A549 (cell line): ENCODE data around the gene ITGAX. TPM values are rescaled to one million over a fixed set of nuclear protein-coding genes. Genes with fewer than 3 reads are reported as not detected.

Experiments used
- ATAC-seq, 2 experiments: fragments of 200-7000 bp in 1 of 2; fragments of >200 bp in 1 of 2; cut with Nextera tagmentation in 1 of 2; cut with Tn5 transposase in 1 of 2; 3 replicates each; pipeline versions ENCODE4 v1.8.0 to v1.9.1; 2018 to 2020; ENCODE audit warnings: mild to moderate bottlenecking in 1 of 2, moderate library complexity in 1 of 2
- CTCF ChIA-PET: fragments of 300-600 bp; sonication (Branson Sonifier 250); formaldehyde crosslinking; extraction: SDS; loops from one replicate; lab custom pipeline; 2021; ENCODE audit warnings: antibody characterized with exemption, inconsistent platforms; lab: Yijun Ruan, JAX
- POLR2A ChIA-PET: fragments of 350-600 bp; formaldehyde crosslinking; extraction: SDS; loops from one replicate; lab custom pipeline; 2021; ENCODE audit warnings: antibody characterized with exemption, inconsistent platforms; lab: Yijun Ruan, JAX
- DNase-seq, 2 experiments: peaks; one replicate each; pipeline versions ENCODE4 v3.0.0 to v3.0.0-alpha.2; 2011 to 2016; ENCODE audit warnings: low read depth in 1 of 2, low spot score in 1 of 2
- FAIRE-seq: peaks from 2 replicates; lab custom pipeline; 2011; peaks lifted over from hg19 to GRCh38; lab: Jason Lieb, UNC
- H3K27ac ChIP-seq, 2 experiments: fragments of >200 bp; sonication (Bioruptor Twin); formaldehyde crosslinking; 3 replicates each; pipeline ENCODE4 v1.5.1; 2016 to 2017
- H3K4me1 ChIP-seq: fragments of >200 bp; sonication (Bioruptor Twin); formaldehyde crosslinking; 3 replicates; pipeline ENCODE4 v1.6.1; 2016
- H3K4me2 ChIP-seq: fragments of >200 bp; sonication (Bioruptor Twin); formaldehyde crosslinking; 3 replicates; pipeline ENCODE4 v1.6.1; 2016
- H3K4me3 ChIP-seq: fragments of >200 bp; sonication (Bioruptor Twin); formaldehyde crosslinking; 3 replicates; pipeline ENCODE4 v1.5.1; 2016
- H3K9me3 ChIP-seq: fragments of >200 bp; sonication (Bioruptor Twin); formaldehyde crosslinking; 3 replicates; pipeline ENCODE4 v1.6.1; 2016
- EHMT2 ChIP-seq: fragments of 200-600 bp; sonication (generic); IDR thresholded peaks from 2 replicates; pipeline ENCODE4 v1.6.1; 2016; ENCODE audit warnings: antibody characterized with exemption, low read depth, mild to moderate bottlenecking, moderate library complexity
- EP300 ChIP-seq, 2 experiments: fragments of >200 bp; sonication (Bioruptor Twin); formaldehyde crosslinking; IDR thresholded peaks; 2 replicates in 1 of 2; 3 replicates in 1 of 2; pipeline ENCODE4 v1.6.1; 2016 to 2017
- ESRRA ChIP-seq: fragments of 150-350 bp; IDR thresholded peaks from 2 replicates; pipeline ENCODE4 v1.6.1; 2014; ENCODE audit warnings: mild to moderate bottlenecking, low read length, borderline replicate concordance
- HDAC2 ChIP-seq: fragments of 200-600 bp; sonication (generic); IDR thresholded peaks from 2 replicates; pipeline ENCODE4 v1.6.1; 2016
- HEYL ChIP-seq: fragments of 250-450 bp; sonication (Bioruptor Pico); IDR thresholded peaks from 2 replicates; pipeline ENCODE4 v1.8.0; 2021; ENCODE audit warnings: mild to moderate bottlenecking, moderate library complexity
- HOXB13 ChIP-seq: fragments of 250-450 bp; sonication (Bioruptor Pico); IDR thresholded peaks from 2 replicates; pipeline ENCODE4 v1.5.0; 2020; ENCODE audit warnings: low read depth, mild to moderate bottlenecking, moderate library complexity
- HOXB5 ChIP-seq: fragments of 250-450 bp; sonication (Bioruptor Pico); IDR thresholded peaks from 2 replicates; pipeline ENCODE4 v1.5.0; 2020; ENCODE audit warnings: mild to moderate bottlenecking, moderate library complexity
- KDM1A ChIP-seq: fragments of 200-600 bp; sonication (generic); IDR thresholded peaks from 2 replicates; pipeline ENCODE4 v1.6.1; 2016; ENCODE audit warnings: low read depth, mild to moderate bottlenecking
- MAFK ChIP-seq: fragments of 450-650 bp; IDR thresholded peaks from 2 replicates; pipeline ENCODE4 v1.6.1; 2014; ENCODE audit not compliant: partially characterized antibody
- MYC ChIP-seq: IDR thresholded peaks from 2 replicates; pipeline ENCODE4 v1.6.1; 2012; ENCODE audit warnings: mild to moderate bottlenecking, inconsistent platforms, low read length, improper control_type of control experiment, borderline replicate concordance
- NR3C1 ChIP-seq: fragments of >200 bp; sonication (Bioruptor Twin); formaldehyde crosslinking; IDR thresholded peaks from 3 replicates; pipeline ENCODE4 v1.6.1; 2017
- POLR2A ChIP-seq: IDR thresholded peaks from 2 replicates; pipeline ENCODE4 v1.6.1; 2012; ENCODE audit warnings: mild to moderate bottlenecking, low read length
- RAD21 ChIP-seq, 2 experiments: fragments of >200 bp in 1 of 2; sonication (Bioruptor Twin) in 1 of 2; formaldehyde crosslinking in 1 of 2; IDR thresholded peaks in 1 of 2; conservative IDR thresholded peaks in 1 of 2; 2 replicates in 1 of 2; 3 replicates in 1 of 2; pipeline ENCODE4 v1.6.1; 2012 to 2018; ENCODE audit warnings: inconsistent platforms in 1 of 2
- RARB ChIP-seq: fragments of 250-450 bp; sonication (Bioruptor Pico); IDR thresholded peaks from 2 replicates; pipeline ENCODE4 v1.8.0; 2021; ENCODE audit warnings: mild to moderate bottlenecking, moderate library complexity
- RFX5 ChIP-seq: fragments of 450-650 bp; IDR thresholded peaks from 2 replicates; pipeline ENCODE4 v1.7.1; 2014; ENCODE audit warnings: antibody characterized with exemption, mild to moderate bottlenecking, moderate library complexity
- TP53 ChIP-seq: fragments of 250-450 bp; sonication (Bioruptor Pico); IDR thresholded peaks from 2 replicates; pipeline ENCODE4 v1.5.0; 2021; ENCODE audit warnings: mild to moderate bottlenecking, moderate library complexity
- ZFP36 ChIP-seq: fragments of 450-650 bp; IDR thresholded peaks from 2 replicates; pipeline ENCODE4 v1.6.1; 2014; ENCODE audit warnings: borderline replicate concordance; ENCODE audit not compliant: partially characterized antibody
- ZNF302 ChIP-seq: fragments of 250-450 bp; sonication (Bioruptor Pico); IDR thresholded peaks from 2 replicates; pipeline ENCODE4 v1.9.0; 2021; ENCODE audit warnings: inconsistent platforms, mild to moderate bottlenecking, moderate library complexity
- WGBS: methylation state at CpG from one replicate; pipeline ENCODE4 v1.1.6; 2017; ENCODE audit errors: missing lambda C conversion rate; 5-methylcytosine and 5-hydroxymethylcytosine counted together
- polyA plus RNA-seq, 4 experiments: library from polyadenylated mRNA; depleted of rRNA in 3 of 4; stranded (reverse); fragments of >200 nt; fragmentation: RNase III in 1 of 4; extraction: RNeasy Plus Mini Kit Qiagen cat#74134 plus additional on column Dnase treatment in 1 of 4; gene quantifications; 2 replicates in 3 of 4; 3 replicates in 1 of 4; pipeline ENCODE4 v1.2.3, GENCODE V29; 2011 to 2017
- TF ChIP-seq, protein P1 (sequence below): fragments of 450-650 bp; IDR thresholded peaks from 2 replicates; pipeline ENCODE4 v1.6.1; 2014; ENCODE audit warnings: antibody characterized with exemption
- TF ChIP-seq, protein P2 (sequence below): fragments of >200 bp; sonication (Bioruptor Twin); formaldehyde crosslinking; IDR thresholded peaks from 3 replicates; pipeline ENCODE4 v1.6.1; 2016
- TF ChIP-seq, protein P3 (sequence below): fragments of 250-450 bp; sonication (Bioruptor Pico); IDR thresholded peaks from 2 replicates; pipeline ENCODE4 v1.5.0; 2021; ENCODE audit warnings: mild to moderate bottlenecking, moderate library complexity, borderline replicate concordance
- TF ChIP-seq, protein P4 (sequence below): IDR thresholded peaks from 2 replicates; pipeline ENCODE4 v1.6.1; 2012
- TF ChIP-seq, protein P5 (sequence below): fragments of >200 bp; sonication (Bioruptor Twin); formaldehyde crosslinking; IDR thresholded peaks from 3 replicates; pipeline ENCODE4 v1.5.1; 2016
- TF ChIP-seq, protein P6 (sequence below): fragments of 150-350 bp; IDR thresholded peaks from 2 replicates; pipeline ENCODE4 v1.6.1; 2014; ENCODE audit warnings: low read depth, mild to moderate bottlenecking, low read length
- TF ChIP-seq, protein P7 (sequence below): fragments of 250-450 bp; sonication (Bioruptor Pico); IDR thresholded peaks from 2 replicates; pipeline ENCODE4 v1.5.0; 2020; ENCODE audit warnings: low read depth, mild to moderate bottlenecking, moderate library complexity

ITGAX gene
- polyA plus RNA-seq, 2 of the 4 experiments (the other 2 are of a cell fraction), result 0.49 to 0.87 TPM

DNA sequence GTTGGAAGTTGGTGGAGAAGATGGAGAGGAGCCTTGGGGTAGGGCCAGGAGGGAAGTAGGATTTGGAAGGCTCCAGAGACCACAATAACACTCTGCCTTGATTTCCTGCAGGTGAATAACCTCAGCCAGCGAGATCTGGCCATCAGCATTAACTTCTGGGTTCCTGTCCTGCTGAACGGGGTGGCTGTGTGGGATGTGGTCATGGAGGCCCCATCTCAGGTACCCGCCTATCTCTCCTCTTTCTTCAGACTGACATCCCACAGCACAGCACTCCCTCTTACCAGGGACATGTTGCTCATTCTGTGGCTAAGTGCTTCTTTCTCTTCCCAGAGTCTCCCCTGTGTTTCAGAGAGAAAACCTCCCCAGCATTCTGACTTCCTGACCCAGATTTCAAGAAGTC, 68.3 kb downstream of the ITGAX start:
- H3K4me1 ChIP-seq, result no peaks in the 10 kb centered on the region
- ChIA-PET POLR2A (no interaction called here), CTCF (interaction anchor here (1.6 kb wide), 1 partner anchor 20 kb away, joined by 4 read pairs; the partner anchor contains the start of gene ZNF843)
- no peak overlapping the region for H3K27ac ChIP-seq
- WGBS, result 17% methylated on average over 3 of the region's 3 CpGs
- no peak for FAIRE-seq
- H3K9me3 ChIP-seq, result peaks cover 11% of the 10 kb centered on the region; the same call in 2 of the 3 replicates
- TF ChIP-seq ZNF302 (no peak), HEYL (CRISPR knock-in tag) (no peak), ZFP36 (no peak), EHMT2 (no peak), POLR2A (no peak), RFX5 (no peak)
- H3K4me3 ChIP-seq, result no peak overlapping the region
- ATAC-seq, result no peak
- no peak for DNase-seq
- no peak overlapping the region for H3K4me2 ChIP-seq

DNA sequence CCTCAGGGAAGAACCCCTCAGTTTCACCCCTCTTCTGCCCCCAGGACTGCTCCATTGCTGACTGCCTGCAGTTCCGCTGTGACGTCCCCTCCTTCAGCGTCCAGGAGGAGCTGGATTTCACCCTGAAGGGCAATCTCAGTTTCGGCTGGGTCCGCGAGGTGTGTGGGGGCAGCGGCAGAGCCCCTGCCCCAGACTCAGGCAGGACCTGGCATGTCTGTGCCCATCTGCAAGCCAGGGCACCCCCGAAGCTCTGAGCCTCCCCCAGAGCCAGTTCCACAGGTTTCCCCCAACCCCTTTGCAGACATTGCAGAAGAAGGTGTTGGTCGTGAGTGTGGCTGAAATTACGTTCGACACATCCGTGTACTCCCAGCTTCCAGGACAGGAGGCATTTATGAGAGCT, 68.8 kb downstream of the ITGAX start:
- FAIRE-seq, result no peak
- POLR2A ChIA-PET, result no interaction called here
- 50% methylated on average over 9 of the region's 12 CpGs for WGBS
- ATAC-seq, result no peak
- TF ChIP-seq, protein P1, sequence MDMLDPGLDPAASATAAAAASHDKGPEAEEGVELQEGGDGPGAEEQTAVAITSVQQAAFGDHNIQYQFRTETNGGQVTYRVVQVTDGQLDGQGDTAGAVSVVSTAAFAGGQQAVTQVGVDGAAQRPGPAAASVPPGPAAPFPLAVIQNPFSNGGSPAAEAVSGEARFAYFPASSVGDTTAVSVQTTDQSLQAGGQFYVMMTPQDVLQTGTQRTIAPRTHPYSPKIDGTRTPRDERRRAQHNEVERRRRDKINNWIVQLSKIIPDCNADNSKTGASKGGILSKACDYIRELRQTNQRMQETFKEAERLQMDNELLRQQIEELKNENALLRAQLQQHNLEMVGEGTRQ, result no peak
- TF ChIP-seq HDAC2 (no peak), TP53 (CRISPR knock-in tag) (no peak), NR3C1 (no peak), MAFK (no peak), ESRRA (no peak), MYC (no peak), EP300 (IDR thresholded peaks at IDR 0.05) (no peak), HOXB13 (no peak), RARB (CRISPR knock-in tag) (no peak), KDM1A (no peak), RAD21 (conservative IDR thresholded peaks at IDR 0.05 in 1 of 2, IDR thresholded peaks at IDR 0.05 in 1 of 2) (no peak), HOXB5 (CRISPR knock-in tag) (no peak)
- TF ChIP-seq, protein P2, sequence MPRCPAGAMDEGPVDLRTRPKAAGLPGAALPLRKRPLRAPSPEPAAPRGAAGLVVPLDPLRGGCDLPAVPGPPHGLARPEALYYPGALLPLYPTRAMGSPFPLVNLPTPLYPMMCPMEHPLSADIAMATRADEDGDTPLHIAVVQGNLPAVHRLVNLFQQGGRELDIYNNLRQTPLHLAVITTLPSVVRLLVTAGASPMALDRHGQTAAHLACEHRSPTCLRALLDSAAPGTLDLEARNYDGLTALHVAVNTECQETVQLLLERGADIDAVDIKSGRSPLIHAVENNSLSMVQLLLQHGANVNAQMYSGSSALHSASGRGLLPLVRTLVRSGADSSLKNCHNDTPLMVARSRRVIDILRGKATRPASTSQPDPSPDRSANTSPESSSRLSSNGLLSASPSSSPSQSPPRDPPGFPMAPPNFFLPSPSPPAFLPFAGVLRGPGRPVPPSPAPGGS, result no peak
- TF ChIP-seq, protein P3, sequence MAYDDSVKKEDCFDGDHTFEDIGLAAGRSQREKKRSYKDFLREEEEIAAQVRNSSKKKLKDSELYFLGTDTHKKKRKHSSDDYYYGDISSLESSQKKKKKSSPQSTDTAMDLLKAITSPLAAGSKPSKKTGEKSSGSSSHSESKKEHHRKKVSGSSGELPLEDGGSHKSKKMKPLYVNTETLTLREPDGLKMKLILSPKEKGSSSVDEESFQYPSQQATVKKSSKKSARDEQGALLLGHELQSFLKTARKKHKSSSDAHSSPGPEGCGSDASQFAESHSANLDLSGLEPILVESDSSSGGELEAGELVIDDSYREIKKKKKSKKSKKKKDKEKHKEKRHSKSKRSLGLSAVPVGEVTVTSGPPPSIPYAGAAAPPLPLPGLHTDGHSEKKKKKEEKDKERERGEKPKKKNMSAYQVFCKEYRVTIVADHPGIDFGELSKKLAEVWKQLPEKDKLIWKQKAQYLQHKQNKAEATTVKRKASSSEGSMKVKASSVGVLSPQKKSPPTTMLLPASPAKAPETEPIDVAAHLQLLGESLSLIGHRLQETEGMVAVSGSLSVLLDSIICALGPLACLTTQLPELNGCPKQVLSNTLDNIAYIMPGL (CRISPR knock-in tag), result no peak
- TF ChIP-seq, protein P4, sequence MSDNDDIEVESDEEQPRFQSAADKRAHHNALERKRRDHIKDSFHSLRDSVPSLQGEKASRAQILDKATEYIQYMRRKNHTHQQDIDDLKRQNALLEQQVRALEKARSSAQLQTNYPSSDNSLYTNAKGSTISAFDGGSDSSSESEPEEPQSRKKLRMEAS, result no peak
- TF ChIP-seq, protein P5, sequence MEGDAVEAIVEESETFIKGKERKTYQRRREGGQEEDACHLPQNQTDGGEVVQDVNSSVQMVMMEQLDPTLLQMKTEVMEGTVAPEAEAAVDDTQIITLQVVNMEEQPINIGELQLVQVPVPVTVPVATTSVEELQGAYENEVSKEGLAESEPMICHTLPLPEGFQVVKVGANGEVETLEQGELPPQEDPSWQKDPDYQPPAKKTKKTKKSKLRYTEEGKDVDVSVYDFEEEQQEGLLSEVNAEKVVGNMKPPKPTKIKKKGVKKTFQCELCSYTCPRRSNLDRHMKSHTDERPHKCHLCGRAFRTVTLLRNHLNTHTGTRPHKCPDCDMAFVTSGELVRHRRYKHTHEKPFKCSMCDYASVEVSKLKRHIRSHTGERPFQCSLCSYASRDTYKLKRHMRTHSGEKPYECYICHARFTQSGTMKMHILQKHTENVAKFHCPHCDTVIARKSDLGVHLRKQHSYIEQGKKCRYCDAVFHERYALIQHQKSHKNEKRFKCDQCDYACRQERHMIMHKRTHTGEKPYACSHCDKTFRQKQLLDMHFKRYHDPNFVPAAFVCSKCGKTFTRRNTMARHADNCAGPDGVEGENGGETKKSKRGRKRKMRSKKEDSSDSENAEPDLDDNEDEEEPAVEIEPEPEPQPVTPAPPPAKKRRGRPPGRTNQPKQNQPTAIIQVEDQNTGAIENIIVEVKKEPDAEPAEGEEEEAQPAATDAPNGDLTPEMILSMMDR, result no peak
- TF ChIP-seq, protein P6, sequence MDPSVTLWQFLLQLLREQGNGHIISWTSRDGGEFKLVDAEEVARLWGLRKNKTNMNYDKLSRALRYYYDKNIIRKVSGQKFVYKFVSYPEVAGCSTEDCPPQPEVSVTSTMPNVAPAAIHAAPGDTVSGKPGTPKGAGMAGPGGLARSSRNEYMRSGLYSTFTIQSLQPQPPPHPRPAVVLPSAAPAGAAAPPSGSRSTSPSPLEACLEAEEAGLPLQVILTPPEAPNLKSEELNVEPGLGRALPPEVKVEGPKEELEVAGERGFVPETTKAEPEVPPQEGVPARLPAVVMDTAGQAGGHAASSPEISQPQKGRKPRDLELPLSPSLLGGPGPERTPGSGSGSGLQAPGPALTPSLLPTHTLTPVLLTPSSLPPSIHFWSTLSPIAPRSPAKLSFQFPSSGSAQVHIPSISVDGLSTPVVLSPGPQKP, result no peak
- TF ChIP-seq, protein P7, sequence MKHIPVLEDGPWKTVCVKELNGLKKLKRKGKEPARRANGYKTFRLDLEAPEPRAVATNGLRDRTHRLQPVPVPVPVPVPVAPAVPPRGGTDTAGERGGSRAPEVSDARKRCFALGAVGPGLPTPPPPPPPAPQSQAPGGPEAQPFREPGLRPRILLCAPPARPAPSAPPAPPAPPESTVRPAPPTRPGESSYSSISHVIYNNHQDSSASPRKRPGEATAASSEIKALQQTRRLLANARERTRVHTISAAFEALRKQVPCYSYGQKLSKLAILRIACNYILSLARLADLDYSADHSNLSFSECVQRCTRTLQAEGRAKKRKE (CRISPR knock-in tag), result no peak
- no peak overlapping the region for H3K4me3 ChIP-seq
- H3K4me2 ChIP-seq, result no peak overlapping the region
- peaks cover 11% of the 10 kb centered on the region; the same call in 2 of the 3 replicates for H3K9me3 ChIP-seq
- no peaks in the 10 kb centered on the region for H3K4me1 ChIP-seq
- no peak for DNase-seq
- no peak overlapping the region for H3K27ac ChIP-seq
- CTCF ChIA-PET, result interaction anchor here (1.6 kb wide), 1 partner anchor 19 kb away, joined by 4 read pairs; the partner anchor contains the start of gene ZNF843
